ENCODE data around the gene MBNL1.

DNA sequence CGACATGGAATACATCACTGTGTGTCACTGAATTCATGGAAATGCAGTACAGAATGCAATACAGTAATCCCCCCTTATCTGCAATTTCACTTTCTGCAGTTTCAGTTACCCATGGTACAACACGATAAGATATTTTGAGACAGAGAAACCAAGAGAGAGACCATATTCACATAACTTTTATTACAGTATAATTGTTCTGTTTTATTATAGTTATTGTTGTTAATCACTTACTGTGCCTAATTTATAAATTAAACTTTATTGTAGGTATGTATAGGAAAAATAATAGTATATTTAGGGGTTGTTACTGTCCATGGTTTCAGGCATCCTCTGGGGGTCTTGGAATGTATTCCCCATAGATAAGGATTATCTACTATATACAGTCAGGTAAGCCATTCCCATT, 61.8 kb downstream of the MBNL1 start:
- TF ChIP-seq CTCF (conservative IDR thresholded peaks at IDR 0.05; ENCODE audit: low read depth, low read length) (no peak), EZH2 (IDR thresholded peaks at IDR 0.05; ENCODE audit: borderline replicate concordance, low read depth, low read length, poor library complexity, severe bottlenecking) (no peak)
